ENCODE results near the gene MORN1. TPM values are rescaled to one million over a fixed set of nuclear protein-coding genes. Genes with fewer than 3 reads are reported as not detected.

Gene MORN1
- total RNA-seq, 1 donor from 2014 or later: 24.4 TPM

DNA sequence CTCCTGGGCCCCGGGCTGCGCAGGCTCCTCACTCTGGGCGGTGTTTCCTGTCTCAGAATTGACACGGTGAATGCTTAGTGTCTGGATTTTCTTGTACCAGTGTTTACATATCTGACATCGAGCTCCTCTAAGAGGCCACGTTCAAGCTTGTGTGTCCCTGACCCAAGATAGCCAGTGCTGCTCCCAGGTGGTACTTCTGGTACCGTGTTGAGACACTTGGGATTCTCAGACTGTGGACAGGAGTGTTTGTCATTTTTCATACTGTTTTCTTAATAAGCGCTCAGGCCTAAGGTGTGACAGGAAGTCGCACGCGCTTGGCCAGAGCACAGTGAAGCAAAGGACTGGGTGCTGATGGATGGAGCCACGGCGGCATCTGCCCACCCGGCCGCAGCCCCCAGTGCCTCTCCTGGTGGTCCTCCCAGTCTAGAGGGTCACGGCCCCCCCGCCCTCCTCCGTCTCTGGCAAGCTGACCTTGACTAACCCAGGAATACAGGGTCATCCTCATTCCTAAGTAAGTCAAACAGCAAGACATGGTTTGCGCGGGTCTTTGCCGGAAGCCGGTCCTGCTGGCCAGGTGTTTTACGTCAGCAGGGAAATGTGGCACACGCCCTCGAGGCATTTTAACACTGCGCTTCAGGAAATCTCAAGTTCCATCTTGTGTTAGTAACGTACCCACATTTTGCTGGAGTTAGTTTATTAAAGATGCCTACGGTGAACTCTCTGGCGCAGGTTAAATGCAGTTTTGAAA, 13.0 kb upstream of the MORN1 start:
- Mint-ChIP-seq H3K27ac (ENCODE audit: unreplicated experiment) (no peak overlapping the region), H3K36me3 (ENCODE audit: low read depth) (peaks cover 4% of the 10 kb centered on the region), H3K4me1 (no peaks in the 10 kb centered on the region), H3K4me3 (peak overlapping the region; percentile 47), H3K27me3 (ENCODE audit: low read depth) (no peaks in the 10 kb centered on the region), H3K9me3 (no peaks in the 10 kb centered on the region)
- TF ChIP-seq CTCF (conservative IDR thresholded peaks at IDR 0.05): no peak
- no peak for DNase-seq (ENCODE audit: low read depth, low spot score)

GRCh38 chr1:2403273-2403672, 11.9 kb upstream of the MORN1 start:
- no peak for DNase-seq (ENCODE audit: low read depth, low spot score)
- H3K27me3 Mint-ChIP-seq (ENCODE audit: low read depth): no peaks in the 10 kb centered on the region
- no peaks in the 10 kb centered on the region for H3K4me1 Mint-ChIP-seq
- H3K27ac Mint-ChIP-seq (ENCODE audit: unreplicated experiment): no peak overlapping the region
- H3K4me3 Mint-ChIP-seq: no peak overlapping the region
- H3K36me3 Mint-ChIP-seq (ENCODE audit: low read depth): peaks cover 7% of the 10 kb centered on the region
- no peaks in the 10 kb centered on the region for H3K9me3 Mint-ChIP-seq
- no peak for TF ChIP-seq CTCF (conservative IDR thresholded peaks at IDR 0.05)

- Mint-ChIP-seq H3K27ac (ENCODE audit: unreplicated experiment) (no peak overlapping the region), H3K4me3 (no peak overlapping the region), H3K9me3 (no peaks in the 10 kb centered on the region), H3K36me3 (ENCODE audit: low read depth) (peaks cover 7% of the 10 kb centered on the region), H3K27me3 (ENCODE audit: low read depth) (no peaks in the 10 kb centered on the region), H3K4me1 (no peaks in the 10 kb centered on the region)
- TF ChIP-seq CTCF (conservative IDR thresholded peaks at IDR 0.05): no peak
- no peak for DNase-seq (ENCODE audit: low read depth, low spot score)
These were observed 11.1 kb upstream of the MORN1 start for GRCh38 chr1:2402420-2402819.

GRCh38 chr1:2400950-2401649, 9.7 kb upstream of the MORN1 start:
- Mint-ChIP-seq H3K4me3 (no peak overlapping the region), H3K4me1 (no peaks in the 10 kb centered on the region), H3K9me3 (no peaks in the 10 kb centered on the region), H3K27ac (ENCODE audit: unreplicated experiment) (no peak overlapping the region), H3K27me3 (ENCODE audit: low read depth) (no peaks in the 10 kb centered on the region), H3K36me3 (ENCODE audit: low read depth) (peaks cover 10% of the 10 kb centered on the region)
- no peak for TF ChIP-seq CTCF (conservative IDR thresholded peaks at IDR 0.05)
- DNase-seq (ENCODE audit: low read depth, low spot score): no peak

DNA sequence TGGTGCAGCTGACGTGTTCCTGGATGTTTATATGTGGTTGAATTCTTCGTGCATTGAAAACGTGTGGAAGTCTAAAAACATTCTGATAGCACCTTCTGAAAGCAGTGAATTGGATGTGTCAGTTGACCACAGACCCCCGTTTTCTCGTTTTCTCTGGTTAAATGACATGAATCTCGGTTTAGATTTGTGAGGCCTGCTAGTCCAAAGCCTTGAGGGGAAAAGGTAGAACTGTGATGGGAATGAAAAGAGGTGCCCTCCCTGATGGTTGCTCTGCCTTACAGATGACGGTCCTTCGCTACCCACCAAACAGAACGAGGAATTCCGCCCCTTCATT, 9.2 kb upstream of the MORN1 start:
- H3K27ac Mint-ChIP-seq (ENCODE audit: unreplicated experiment): no peak overlapping the region
- no peaks in the 10 kb centered on the region for H3K4me1 Mint-ChIP-seq
- no peak overlapping the region for H3K4me3 Mint-ChIP-seq
- H3K36me3 Mint-ChIP-seq (ENCODE audit: low read depth): peaks cover 10% of the 10 kb centered on the region
- no peak for DNase-seq (ENCODE audit: low read depth, low spot score)
- no peaks in the 10 kb centered on the region for H3K27me3 Mint-ChIP-seq (ENCODE audit: low read depth)
- no peak for TF ChIP-seq CTCF (conservative IDR thresholded peaks at IDR 0.05)
- H3K9me3 Mint-ChIP-seq: no peaks in the 10 kb centered on the region
